ENCODE data around the gene TK1. TPM values are rescaled to one million over a fixed set of nuclear protein-coding genes. Genes with fewer than 3 reads are reported as not detected.

TK1 gene
- total RNA-seq, 2 experiments from 2014 or later, result 175 to 179 TPM

- H3K27me3 Mint-ChIP-seq, result no peaks in the 10 kb centered on the region
- no peaks in the 10 kb centered on the region for H3K36me3 Mint-ChIP-seq (ENCODE audit: low read depth)
- TF ChIP-seq CTCF (IDR thresholded peaks at IDR 0.05), result no peak
- no peak overlapping the region for H3K27ac Mint-ChIP-seq
- DNase-seq, result no peak
- no peak for ATAC-seq
- no peak overlapping the region for H3K4me3 Mint-ChIP-seq
- H3K9me3 Mint-ChIP-seq, result no peaks in the 10 kb centered on the region
- intact Hi-C loops (cut with micrococcal nuclease), result loop anchor here (5.0 kb wide), 1 partner anchor 53 kb away; no protein-coding TSS in a partner anchor
- H3K4me1 Mint-ChIP-seq (ENCODE audit: low read depth), result peaks cover 8% of the 10 kb centered on the region
- POLR2A ChIA-PET, result interaction anchor here (1.2 to 1.9 kb wide), 3 partner anchors 10 to 35 kb away, joined by 3 to 8 read pairs (median 3); partner anchors contain the start of genes TK1 and TMC8
- CTCF ChIA-PET, result no interaction called here
Measured at GRCh38 chr17:78164748-78165607, 21.9 kb downstream of the TK1 start.

- Mint-ChIP-seq H3K9me3 (no peaks in the 10 kb centered on the region), H3K36me3 (ENCODE audit: low read depth) (no peaks in the 10 kb centered on the region), H3K4me3 (no peak overlapping the region), H3K27me3 (no peaks in the 10 kb centered on the region), H3K27ac (no peak overlapping the region), H3K4me1 (ENCODE audit: low read depth) (peaks cover 6% of the 10 kb centered on the region)
- POLR2A ChIA-PET, result interaction anchor here (1.2 to 1.9 kb wide), 6 partner anchors 8 to 34 kb away, joined by 3 to 8 read pairs (median 3); partner anchors contain the start of genes TK1 and TMC8
- no peak for ATAC-seq
- TF ChIP-seq CTCF (IDR thresholded peaks at IDR 0.05), result no peak
- intact Hi-C loops (cut with micrococcal nuclease), result no loop called here
- DNase-seq, result no peak
- CTCF ChIA-PET, result no interaction called here
Measured at GRCh38 chr17:78163881-78164747, 22.7 kb downstream of the TK1 start.

- Mint-ChIP-seq H3K27ac (no peak overlapping the region), H3K36me3 (ENCODE audit: low read depth) (no peaks in the 10 kb centered on the region), H3K4me1 (ENCODE audit: low read depth) (peaks cover 12% of the 10 kb centered on the region), H3K4me3 (no peak overlapping the region), H3K27me3 (no peaks in the 10 kb centered on the region), H3K9me3 (no peaks in the 10 kb centered on the region)
- no peak for TF ChIP-seq CTCF (IDR thresholded peaks at IDR 0.05)
- DNase-seq (no peak), ATAC-seq (peak; percentile 35)
- ChIA-PET CTCF (no interaction called here), POLR2A (no interaction called here)
- intact Hi-C loops (cut with micrococcal nuclease), result no loop called here
Measured at GRCh38 chr17:78159575-78160158, 27.2 kb downstream of the TK1 start.

- POLR2A ChIA-PET, result interaction anchor here (1.1 to 1.6 kb wide), 3 partner anchors 12 to 14 kb away, joined by 3 to 5 read pairs (median 5); partner anchors contain the start of gene SYNGR2
- CTCF ChIA-PET, result interaction anchor here (1.9 kb wide), 1 partner anchor 21 kb away, joined by 5 read pairs; no protein-coding TSS in a partner anchor
- DNase-seq (peak; percentile 64), ATAC-seq (peak; percentile 81)
- H3K4me1 Mint-ChIP-seq (ENCODE audit: low read depth), result peaks cover 12% of the 10 kb centered on the region
- no peak overlapping the region for H3K4me3 Mint-ChIP-seq
- intact Hi-C loops (cut with micrococcal nuclease), result no loop called here
- TF ChIP-seq CTCF (IDR thresholded peaks at IDR 0.05), result no peak
- H3K27me3 Mint-ChIP-seq, result no peaks in the 10 kb centered on the region
- H3K27ac Mint-ChIP-seq, result peak overlapping the region; percentile 13
- H3K9me3 Mint-ChIP-seq, result no peaks in the 10 kb centered on the region
- no peaks in the 10 kb centered on the region for H3K36me3 Mint-ChIP-seq (ENCODE audit: low read depth)
Measured at GRCh38 chr17:78154903-78155811, 31.7 kb downstream of the TK1 start.

Measured in activated CD8-positive, alpha-beta T cell treated with anti-CD3 and anti-CD28 coated beads for 36 hours (primary cell).